GM21423 (cell line): Measurements from ENCODE around the gene RILPL1.
"Not testable (repeated sequence)": the region's sequence is repeated elsewhere in the genome, so short reads cannot be mapped to it uniquely, and the experiment has no call there.

Experiments used
- ATAC-seq: cut with Tn5 transposase; IDR thresholded peaks from one replicate; pipeline ENCODE4 v1.9.1; 2021; ENCODE audit warnings: mild to moderate bottlenecking, moderate library complexity; ENCODE audit not compliant: unreplicated experiment

The RILPL1 gene

DNA sequence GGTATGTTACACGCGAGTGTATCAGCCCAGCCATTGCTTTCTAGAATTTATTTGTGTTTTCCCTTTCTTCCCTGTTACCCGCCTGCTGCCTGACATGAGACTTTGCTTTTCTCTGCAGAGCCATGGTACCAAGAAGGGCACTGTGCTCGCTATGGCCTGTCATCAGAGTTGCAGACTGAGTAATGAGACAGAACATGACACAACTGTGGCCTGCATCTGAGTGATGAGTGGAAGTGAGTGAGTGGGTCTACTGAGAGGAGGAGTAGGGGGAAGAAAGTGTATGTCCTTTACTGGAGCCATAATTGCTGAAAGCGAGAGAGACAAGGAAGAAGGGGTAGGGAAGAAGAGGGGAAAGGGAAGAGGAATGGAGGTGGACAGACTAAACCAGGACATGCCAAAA is 2.9 kb downstream of the RILPL1 start:
- ATAC-seq: no peak

DNA sequence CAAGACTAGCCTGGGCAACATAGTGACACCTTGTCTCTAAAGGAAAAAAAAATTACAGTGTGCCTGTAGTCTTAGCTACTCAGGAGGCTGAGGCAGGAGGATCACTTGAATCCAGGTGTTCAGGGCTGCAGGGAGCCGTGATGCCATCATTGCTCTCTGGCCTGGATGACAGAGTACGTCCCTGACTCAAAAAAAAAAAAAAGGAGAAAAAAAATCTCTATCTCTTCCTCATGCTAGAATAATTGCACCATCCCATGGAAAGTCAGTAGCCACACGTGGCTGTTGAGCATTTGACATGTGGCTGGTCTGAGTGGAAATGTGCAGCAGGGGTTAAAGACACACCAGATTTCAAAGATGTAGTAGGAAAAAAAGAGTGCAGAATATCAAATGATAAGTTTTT is 3.8 kb downstream of the RILPL1 start:
- ATAC-seq: no peak

DNA sequence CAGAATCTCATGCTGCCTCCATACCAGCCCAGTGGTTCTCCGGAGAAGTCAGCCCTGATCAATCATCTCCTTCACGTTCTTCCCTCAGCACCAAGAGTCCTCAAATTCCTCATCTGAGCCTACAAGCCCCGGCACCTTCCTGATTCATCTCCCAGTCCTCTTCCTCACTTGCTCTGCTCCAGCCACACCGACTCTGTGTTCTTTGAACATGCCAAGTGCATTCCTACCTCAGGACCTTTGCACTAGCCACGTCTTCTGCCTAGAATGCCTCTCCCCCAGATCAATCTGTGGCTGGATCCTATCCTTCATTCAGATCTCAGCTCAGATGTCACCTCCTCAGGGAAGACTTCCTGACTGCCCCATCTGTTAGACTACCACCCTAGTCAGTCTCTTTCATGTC is 4.7 kb downstream of the RILPL1 start:
- ATAC-seq: no peak

DNA sequence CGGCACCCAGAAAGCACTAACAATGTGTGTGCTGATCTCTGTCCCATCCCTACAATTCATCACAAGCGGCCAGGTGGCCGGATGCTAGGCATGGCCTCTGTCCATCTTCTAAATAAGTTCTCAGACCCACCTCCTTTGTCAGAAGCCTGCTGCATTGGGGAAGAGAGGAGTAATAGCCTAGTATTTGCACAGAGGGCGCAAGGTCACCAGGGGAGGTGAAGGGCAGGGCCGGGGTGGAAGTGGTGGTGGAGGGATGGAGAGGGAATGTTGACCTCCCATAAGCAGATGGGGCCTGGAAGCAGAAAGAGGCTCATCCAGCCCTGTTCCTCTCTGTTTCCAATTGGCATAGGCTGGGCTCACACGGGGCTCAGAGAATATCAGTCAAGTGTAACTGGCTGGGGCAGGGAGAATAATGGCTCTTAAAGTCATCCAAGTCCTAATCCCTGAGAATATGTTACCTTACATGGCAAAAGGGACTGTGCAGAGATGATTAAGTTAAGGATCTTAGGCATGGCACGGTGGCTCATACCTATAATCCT is 6.9 kb downstream of the RILPL1 start:
- ATAC-seq: no peak

DNA sequence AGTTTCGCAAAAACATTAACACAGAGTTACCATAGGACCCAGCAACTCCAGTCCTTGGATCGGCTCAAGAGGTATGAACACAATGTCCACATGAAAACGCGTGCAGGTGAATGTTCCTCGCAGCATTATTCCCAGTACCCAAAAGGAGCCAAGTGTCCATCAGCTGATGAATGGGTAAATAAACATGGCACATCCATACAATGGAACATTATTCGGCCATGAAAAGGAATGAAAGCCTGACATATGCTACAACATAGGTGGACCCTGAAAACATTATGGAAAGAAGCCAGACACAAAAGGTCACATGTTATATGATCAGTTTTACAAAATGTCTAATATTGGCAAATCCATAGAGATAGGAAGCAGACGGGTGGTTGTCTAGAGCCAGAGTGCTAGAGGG is 9.1 kb downstream of the RILPL1 start:
- ATAC-seq: no peak

DNA sequence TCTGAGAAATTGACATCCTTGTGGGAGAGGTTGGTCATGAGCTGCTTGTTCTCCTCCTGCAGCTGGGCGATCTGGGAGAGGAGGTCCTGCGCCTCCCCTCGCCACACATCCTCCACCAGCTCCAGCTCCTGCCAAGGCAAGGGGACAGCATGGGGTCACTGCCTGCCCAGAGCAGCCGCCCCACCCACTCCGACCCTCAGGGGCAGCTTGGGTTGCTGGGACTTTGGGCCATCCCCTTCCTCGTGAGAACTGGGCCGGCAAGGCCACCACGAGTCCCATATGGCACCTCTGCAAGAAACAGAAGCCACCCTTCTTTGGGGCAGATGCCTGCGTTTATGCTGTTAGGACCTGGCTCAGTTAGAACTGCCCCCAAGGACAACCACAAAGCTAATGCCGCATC is 10.0 kb downstream of the RILPL1 start:
- ATAC-seq: no peak

DNA sequence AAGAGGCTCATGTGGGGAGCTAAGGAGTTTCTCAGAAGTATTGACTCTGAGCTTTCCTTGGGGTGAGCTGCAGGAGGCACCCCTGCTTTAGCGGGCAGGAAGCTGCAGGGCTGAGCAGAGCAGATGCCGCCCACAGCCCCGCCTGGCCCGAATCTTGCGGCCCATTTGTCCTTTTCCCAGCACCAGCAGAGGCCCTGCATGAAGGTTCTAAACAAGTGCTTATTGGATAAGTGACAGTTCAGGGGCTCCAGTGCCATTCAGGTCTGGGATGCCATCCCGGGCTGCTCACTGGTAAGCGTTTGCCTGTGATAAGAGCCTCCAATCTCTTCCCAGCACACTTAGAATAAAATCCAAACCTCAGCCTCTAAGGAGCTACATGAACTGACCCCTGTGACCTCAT is 11.4 kb downstream of the RILPL1 start:
- no peak for ATAC-seq

DNA sequence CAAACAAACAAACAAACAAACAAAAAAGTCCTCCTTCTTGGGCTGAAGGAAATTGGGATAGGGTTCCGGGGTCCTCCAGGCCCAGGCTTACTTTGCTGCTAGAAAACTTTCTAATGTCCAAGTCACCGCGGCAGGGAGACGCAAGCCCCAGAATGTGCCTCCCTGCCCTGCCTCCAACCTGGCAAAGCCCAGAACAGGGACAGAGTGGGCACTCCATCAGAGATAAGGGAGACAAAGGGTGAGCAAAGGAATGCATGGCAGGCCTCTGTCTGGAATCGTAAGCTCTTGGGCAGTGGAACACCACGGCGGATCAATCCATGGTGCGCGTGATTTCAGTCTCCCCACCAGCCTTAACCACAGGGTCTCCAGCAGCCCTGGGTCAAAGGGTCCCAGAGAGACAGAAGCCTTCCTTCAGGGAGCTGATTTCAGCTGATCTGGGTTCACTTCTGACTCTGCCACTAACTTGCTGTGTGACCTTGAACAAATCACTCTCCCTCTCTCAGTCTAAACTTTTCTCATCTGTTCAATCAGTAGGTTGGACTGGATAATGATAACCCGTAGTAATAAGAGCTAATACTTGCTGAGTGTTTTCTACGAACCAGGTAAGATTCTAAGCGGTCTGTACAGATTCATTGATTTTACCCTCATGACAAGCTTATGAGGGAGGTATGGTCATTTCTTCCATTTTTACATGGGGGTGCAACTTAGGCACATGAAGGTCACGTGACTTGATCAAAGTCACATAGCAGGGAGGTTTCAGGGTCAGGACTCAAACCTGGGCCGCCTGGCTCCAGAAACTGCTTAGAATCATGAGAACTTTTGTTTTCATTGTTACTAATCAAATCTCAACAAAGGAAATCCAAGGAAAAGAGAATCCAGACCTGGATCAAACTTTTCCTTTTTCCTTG is 12.7 kb downstream of the RILPL1 start:
- no peak for ATAC-seq

DNA sequence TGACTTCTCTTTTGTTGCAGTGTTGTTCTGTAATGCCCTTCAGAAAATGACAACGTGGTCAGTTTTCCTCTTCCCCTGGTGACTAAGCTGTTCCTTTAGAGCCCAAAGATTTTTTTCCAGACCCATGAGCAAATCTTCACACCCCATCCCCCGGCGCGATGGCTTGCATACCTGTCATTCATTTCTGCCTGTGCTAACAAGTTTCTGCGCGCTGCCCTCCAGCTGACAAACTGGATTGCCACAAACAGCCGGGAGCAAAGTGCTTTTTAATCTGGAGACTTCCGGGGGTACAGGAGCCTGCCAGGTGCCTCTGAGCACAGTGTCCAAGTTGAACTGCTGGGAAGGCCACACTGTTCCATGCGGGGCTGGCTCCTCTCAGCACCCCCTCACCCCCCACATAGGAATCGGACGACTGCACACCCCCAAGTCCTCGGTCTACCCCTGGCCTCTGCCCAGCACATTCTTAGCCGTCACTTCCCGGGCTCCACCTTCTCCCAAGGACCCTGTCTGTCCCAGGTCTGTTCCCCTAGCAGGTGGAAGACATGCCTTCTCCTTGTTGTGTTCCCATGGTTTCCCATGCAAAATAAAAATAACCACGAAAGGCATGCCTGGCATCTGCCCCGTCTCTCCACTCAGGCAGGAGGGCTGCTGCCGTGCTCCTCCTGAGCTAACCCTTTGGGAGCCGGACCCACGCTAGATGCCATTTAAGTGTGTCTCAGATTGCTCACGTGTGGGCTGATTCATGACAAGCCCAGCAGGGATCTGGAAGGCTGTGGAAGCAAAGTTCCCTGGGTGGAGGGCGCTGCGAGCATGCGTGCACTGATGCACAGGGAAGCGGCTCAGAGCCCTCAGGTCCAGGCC is 14.1 kb downstream of the RILPL1 start:
- no peak for ATAC-seq

DNA sequence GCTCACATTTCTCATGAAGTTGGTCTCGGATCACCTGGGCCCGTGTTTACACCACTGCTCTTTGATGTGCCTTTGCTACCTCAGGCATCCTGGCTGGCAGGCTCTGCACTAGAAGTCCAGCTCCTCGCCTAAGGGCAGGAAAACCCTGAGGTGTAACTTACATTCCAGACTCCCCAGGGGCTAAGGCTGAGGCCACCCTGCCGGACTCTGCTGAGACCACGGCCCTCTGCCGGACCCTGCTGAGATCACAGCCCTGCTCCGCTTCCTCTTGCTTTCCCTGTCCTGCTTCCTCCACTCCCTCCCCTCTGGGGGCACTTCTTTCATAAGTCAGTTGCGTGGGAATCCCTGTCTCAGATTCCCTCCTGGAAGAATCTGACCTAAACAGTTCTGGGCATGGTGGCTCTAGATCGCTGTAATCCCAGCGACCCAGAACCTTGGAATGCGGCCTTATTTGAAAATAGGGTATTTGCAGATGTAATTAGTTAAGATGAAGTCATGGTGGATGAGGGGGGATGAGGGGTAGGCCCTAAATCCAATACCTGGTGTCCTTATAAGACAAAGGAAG is 17.2 kb downstream of the RILPL1 start:
- no peak for ATAC-seq

DNA sequence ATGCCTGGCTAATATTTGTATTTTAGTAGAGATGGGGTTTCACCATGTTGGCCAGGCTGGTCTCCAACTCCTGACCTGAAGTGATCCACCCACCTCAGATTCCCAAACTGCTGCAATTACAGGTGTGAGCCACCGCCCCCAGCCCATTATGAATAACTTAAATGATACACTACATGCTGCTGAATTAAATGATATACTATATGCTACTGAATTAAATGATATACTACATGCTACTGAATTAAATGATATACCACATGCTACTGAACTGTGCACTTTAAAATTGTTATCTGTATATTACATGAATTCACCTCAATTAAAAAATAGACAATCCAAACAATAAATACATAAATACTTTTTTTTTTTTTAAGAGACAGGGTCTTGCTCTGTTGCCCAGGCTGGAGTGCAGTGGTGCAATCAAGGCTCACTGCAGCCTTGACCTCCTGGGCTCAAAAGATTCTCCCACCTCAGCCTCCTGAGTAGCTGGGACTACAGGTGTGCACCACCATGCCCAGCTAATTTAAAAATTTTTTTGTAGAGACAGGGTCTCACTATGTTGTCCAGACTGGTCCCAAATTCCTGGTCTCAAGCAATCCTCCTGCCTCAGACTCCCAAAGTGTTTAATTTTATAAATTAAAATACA is 18.8 kb downstream of the RILPL1 start:
- not testable (repeated sequence) for ATAC-seq

DNA sequence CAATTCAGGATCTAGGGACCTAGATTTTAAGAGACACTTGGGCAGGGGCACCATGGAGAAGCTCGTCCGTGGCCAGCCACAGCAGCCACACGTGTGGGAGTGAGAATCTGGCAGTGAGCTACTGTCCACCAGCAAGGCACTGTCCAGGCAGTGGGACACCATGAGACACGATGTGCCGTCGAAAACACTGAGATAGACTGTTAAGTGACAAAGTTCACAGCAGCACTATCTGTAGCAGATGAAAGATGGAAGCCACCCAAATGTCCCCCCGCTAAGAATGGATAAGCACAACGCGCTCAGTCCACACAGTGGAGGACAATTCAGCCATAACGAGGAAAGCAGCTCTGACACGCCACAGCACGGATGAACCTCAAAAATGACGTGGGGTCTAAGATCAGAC is 19.7 kb downstream of the RILPL1 start:
- no peak for ATAC-seq

DNA sequence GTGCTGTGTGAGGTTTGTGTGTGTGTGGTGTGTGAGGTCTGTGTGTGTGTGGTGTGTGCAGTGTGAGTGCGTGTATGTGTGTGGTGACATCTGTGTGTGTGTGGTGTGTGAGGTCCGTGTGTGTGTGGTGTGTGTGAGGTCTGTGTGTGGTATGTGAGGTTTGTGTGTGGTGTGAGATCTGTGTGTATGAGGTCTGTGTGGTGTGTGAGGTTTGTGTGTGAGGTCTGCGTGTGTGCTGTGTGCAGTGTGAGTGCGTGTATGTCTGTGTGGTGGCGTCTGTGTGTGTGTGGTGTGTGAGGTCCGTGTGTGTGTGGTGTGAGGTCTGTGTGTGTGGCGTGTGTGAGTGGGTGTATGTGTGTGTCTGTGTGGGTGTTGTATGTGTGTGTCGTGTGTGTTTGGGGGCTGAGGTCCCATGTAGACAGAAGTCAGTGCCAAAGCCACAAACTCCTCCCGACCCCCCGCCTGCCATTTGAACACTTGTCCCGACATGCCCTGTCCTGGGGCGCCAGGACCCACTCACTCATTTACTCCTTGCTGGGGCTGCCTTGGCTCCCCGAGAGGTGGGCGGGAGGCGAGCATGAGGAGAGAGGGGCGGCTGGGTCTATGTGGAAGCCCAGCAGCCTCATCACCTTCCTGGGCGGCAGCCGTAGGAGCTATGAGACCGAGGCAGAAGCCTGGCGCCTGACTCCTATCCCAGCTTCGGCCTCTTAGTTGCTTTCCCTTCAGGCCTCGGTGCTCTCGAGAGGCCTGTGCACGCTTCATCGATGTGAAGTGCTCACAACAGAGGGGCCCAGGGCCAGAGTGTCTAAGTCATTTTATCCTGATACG is 20.5 kb downstream of the RILPL1 start:
- ATAC-seq: no peak

DNA sequence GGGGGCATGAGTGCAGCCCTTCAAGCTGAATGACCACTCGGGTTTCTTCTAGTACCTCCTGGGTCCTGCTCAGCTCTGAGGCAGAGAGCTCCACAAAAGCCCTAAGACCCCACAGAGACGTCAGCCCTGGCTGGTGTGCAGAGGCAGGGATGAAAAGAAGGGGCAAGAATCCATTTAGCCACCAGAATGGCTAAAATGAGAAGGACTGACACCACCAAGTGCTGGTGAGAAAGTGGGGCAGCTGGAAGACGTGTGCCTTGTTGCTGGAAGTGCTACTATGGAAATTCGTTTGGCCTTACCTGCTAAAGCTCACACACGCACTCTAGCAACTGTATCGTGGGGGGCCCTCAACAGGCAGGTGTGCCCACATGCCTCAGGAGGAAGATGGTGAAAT is 26.7 kb downstream of the RILPL1 start:
- ATAC-seq: no peak

DNA sequence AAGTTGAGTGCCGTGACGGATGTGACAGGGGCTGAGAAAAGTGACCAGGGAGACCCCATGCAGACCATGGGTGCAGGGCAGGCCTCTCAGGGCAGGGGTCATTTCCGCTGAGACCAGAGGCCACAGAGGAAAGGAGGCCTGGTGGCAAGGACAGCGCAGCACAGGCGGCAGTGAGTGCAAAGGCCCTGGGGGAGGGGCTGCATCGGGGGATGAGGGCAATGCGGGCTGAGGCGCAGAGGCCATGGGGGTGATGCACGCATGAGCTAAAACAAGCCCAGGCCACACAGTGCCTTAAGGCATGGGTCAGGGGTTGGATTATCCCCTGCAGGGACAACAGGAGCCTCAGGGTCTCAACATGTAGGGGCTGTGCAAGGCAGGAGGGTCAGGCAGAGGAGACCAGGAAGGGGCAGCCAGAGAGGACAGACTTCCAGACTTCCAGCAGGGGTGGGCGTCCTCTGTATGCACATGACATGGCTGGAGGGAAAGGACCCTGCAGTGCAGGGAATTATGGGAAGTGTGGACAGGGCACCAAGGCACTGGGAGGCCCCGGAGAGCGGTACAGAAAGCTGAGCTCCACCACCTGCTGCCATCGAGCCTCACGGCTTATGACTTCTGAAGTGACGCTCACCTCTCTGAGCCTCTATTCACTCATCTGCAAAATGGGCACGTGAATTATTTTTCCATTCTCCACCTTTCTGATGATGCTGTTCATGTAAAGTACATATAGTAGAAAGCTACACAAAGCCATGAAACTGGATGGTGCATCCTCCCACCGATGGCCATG is 27.3 kb downstream of the RILPL1 start:
- no peak for ATAC-seq

DNA sequence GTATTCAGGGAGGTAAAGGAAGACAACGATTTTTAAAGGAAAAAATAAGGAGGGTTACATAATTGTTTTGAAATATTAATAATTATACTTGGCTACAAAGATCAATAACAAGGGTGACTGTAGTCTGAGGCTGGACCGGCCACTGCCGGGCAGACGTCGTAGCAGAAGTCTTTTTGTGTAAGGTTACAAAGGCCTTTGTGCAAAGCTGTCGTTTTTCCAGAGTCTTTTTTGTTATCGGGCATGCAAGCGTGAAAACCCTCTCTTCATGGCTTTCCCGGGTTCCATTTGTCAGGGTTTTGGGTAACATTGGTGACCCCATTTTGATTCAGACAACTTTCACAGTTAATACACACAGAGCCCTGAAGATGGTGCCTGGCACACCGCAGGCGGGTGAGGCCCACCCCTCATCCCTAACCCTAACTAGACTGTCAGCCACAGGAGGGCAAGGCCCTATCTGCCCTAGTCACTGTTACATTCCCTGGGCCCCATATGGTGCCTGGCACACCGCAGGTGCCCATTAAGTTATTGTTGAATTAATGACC is 31.3 kb downstream of the RILPL1 start:
- no peak for ATAC-seq

DNA sequence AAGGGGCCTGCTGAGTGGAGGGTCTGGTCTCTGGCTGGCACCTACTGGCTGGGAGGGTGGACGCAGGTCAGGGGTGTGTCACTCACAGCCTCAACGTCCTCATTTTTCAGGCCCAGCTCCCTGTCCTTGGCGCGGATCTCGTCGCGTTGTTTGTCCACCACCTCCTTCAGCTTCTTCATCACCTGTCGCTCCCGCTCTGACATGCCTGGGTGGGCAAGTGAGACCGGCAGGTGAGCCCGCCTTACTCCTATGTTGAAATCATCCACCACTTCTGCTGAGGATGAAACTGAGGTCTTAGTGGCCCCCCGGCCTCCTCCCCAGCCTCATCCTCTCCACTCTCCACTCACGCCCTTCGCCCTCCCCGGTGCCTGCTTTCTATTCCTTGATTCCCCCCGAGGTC is 34.2 kb downstream of the RILPL1 start:
- ATAC-seq: no peak

DNA sequence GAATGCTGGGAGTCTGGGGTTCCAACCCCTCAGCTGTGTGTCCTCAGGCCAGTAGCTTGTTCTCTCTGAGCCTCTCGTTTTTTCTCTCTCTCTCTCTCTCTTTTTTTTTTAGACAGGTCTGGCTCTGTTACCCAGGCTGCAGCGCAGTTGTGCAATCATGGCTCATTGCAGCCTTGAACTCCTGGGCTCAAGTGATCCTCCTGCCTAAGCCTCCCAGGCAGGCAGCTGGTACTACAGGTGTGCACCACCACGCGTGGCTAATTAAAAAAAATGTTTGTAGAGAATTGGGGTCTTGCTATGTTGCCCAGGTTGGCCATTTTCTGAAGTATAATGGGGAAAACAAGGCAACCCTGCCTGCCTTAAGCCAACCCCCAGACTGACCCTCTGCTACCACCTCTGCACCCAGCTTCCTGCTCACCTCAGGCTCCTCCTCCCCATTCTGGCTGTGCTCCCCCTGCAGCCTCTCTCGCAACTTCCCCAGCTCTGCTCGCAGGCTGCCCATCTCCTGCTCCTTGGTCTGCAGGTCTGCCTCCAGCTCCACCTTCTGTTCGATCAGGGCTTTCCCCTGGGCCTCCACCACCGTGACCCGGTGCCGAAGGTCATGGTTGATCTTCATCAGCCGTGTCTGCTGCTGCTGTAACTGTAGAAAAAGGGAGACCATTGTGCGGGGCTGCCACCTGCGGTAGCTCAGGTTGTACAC is 35.2 kb downstream of the RILPL1 start:
- no peak for ATAC-seq
